ENCODE data around the gene BAHCC1. TPM values are rescaled to one million over a fixed set of nuclear protein-coding genes. Genes with fewer than 3 reads are reported as not detected.
"Not testable (repeated sequence)": the region's sequence is repeated elsewhere in the genome, so short reads cannot be mapped to it uniquely, and the experiment has no call there.

BAHCC1 gene
- polyA plus RNA-seq, 2 donors, result 3.0 to 9.1 TPM

- not testable (repeated sequence) for H3K27me3 ChIP-seq (ENCODE audit: control insufficient read depth in 1 of 2, insufficient read depth in 2 of 2, low read length in 2 of 2); H3K36me3 ChIP-seq (ENCODE audit: control insufficient read depth in 2 of 2, insufficient read depth in 2 of 2, low read length in 1 of 2); H3K27ac ChIP-seq (ENCODE audit: low read depth in 2 of 2, low read length in 1 of 2); H3K9me3 ChIP-seq (ENCODE audit: control insufficient read depth in 2 of 2, insufficient read depth in 1 of 2, low read depth in 1 of 2, low read length in 1 of 2); H3K4me1 ChIP-seq (ENCODE audit: control insufficient read depth in 2 of 2, insufficient read depth in 2 of 2, low read length in 1 of 2); H3K4me3 ChIP-seq (ENCODE audit: low read depth in 1 of 2, low read length in 2 of 2)
- 90 to 91% methylated on average over 10 to 38 of the region's 38 CpGs for WGBS, 2 donors
These were observed 43.2 kb upstream of the BAHCC1 start for GRCh38 chr17:81352056-81352455.

- no peak overlapping the region for H3K27ac ChIP-seq (ENCODE audit: low read depth in 2 of 2, low read length in 1 of 2)
- peaks cover 5 to 6% of the 10 kb centered on the region in 2 donors for H3K4me1 ChIP-seq (ENCODE audit: control insufficient read depth in 2 of 2, insufficient read depth in 2 of 2, low read length in 1 of 2)
- H3K4me3 ChIP-seq (ENCODE audit: low read depth in 1 of 2, low read length in 2 of 2), result no peak overlapping the region
- 77 to 89% methylated on average over 14 of the region's 14 CpGs for WGBS, 2 donors
- H3K36me3 ChIP-seq (ENCODE audit: control insufficient read depth in 2 of 2, insufficient read depth in 2 of 2, low read length in 1 of 2), result no peaks in the 10 kb centered on the region
- H3K9me3 ChIP-seq (ENCODE audit: control insufficient read depth in 2 of 2, insufficient read depth in 1 of 2, low read depth in 1 of 2, low read length in 1 of 2), result no peaks in the 10 kb centered on the region
- no peaks in the 10 kb centered on the region for H3K27me3 ChIP-seq (ENCODE audit: control insufficient read depth in 1 of 2, insufficient read depth in 2 of 2, low read length in 2 of 2)
These were observed 40.9 kb upstream of the BAHCC1 start for GRCh38 chr17:81354252-81354953.

GRCh38 chr17:81354954-81355347 lies 40.3 kb upstream of the BAHCC1 start:
- 61 to 90% methylated on average over 9 of the region's 9 CpGs for WGBS, 2 donors
- H3K9me3 ChIP-seq (ENCODE audit: control insufficient read depth in 2 of 2, insufficient read depth in 1 of 2, low read depth in 1 of 2, low read length in 1 of 2), result no peaks in the 10 kb centered on the region
- no peak overlapping the region for H3K27ac ChIP-seq (ENCODE audit: low read depth in 2 of 2, low read length in 1 of 2)
- peaks cover 5% of the 10 kb centered on the region in 2 donors for H3K4me1 ChIP-seq (ENCODE audit: control insufficient read depth in 2 of 2, insufficient read depth in 2 of 2, low read length in 1 of 2)
- H3K27me3 ChIP-seq (ENCODE audit: control insufficient read depth in 1 of 2, insufficient read depth in 2 of 2, low read length in 2 of 2), result no peaks in the 10 kb centered on the region
- H3K36me3 ChIP-seq (ENCODE audit: control insufficient read depth in 2 of 2, insufficient read depth in 2 of 2, low read length in 1 of 2), result no peaks in the 10 kb centered on the region
- H3K4me3 ChIP-seq (ENCODE audit: low read depth in 1 of 2, low read length in 2 of 2), result no peak overlapping the region

- H3K27ac ChIP-seq (ENCODE audit: low read depth in 2 of 2, low read length in 1 of 2), result no peak overlapping the region
- no peak overlapping the region for H3K4me3 ChIP-seq (ENCODE audit: low read depth in 1 of 2, low read length in 2 of 2)
- 72 to 78% methylated on average over 8 of the region's 8 CpGs for WGBS, 2 donors
- H3K27me3 ChIP-seq (ENCODE audit: control insufficient read depth in 1 of 2, insufficient read depth in 2 of 2, low read length in 2 of 2), result no peaks in the 10 kb centered on the region
- no peaks in the 10 kb centered on the region for H3K9me3 ChIP-seq (ENCODE audit: control insufficient read depth in 2 of 2, insufficient read depth in 1 of 2, low read depth in 1 of 2, low read length in 1 of 2)
- no peaks in the 10 kb centered on the region for H3K36me3 ChIP-seq (ENCODE audit: control insufficient read depth in 2 of 2, insufficient read depth in 2 of 2, low read length in 1 of 2)
- H3K4me1 ChIP-seq (ENCODE audit: control insufficient read depth in 2 of 2, insufficient read depth in 2 of 2, low read length in 1 of 2), result peaks cover 0 to 5% of the 10 kb centered on the region in 2 donors
These were observed 36.0 kb upstream of the BAHCC1 start for GRCh38 chr17:81359218-81359617.

- H3K36me3 ChIP-seq (ENCODE audit: control insufficient read depth in 2 of 2, insufficient read depth in 2 of 2, low read length in 1 of 2); H3K9me3 ChIP-seq (ENCODE audit: control insufficient read depth in 2 of 2, insufficient read depth in 1 of 2, low read depth in 1 of 2, low read length in 1 of 2); H3K4me3 ChIP-seq (ENCODE audit: low read depth in 1 of 2, low read length in 2 of 2); H3K27me3 ChIP-seq (ENCODE audit: control insufficient read depth in 1 of 2, insufficient read depth in 2 of 2, low read length in 2 of 2); H3K27ac ChIP-seq (ENCODE audit: low read depth in 2 of 2, low read length in 1 of 2): not testable (repeated sequence)
- WGBS, 2 donors, result 62 to 69% methylated on average over 7 of the region's 7 CpGs
- H3K4me1 ChIP-seq (ENCODE audit: control insufficient read depth in 2 of 2, insufficient read depth in 2 of 2, low read length in 1 of 2), result peaks cover 2 to 18% of the 10 kb centered on the region in 2 donors
These were observed 33.3 kb upstream of the BAHCC1 start for GRCh38 chr17:81362001-81362400.

GRCh38 chr17:81364278-81365147 lies 30.7 kb upstream of the BAHCC1 start:
- no peaks in the 10 kb centered on the region for H3K27me3 ChIP-seq (ENCODE audit: control insufficient read depth in 1 of 2, insufficient read depth in 2 of 2, low read length in 2 of 2)
- no peak overlapping the region for H3K4me3 ChIP-seq (ENCODE audit: low read depth in 1 of 2, low read length in 2 of 2)
- WGBS, 2 donors, result 63 to 66% methylated on average over 26 of the region's 26 CpGs

GRCh38 chr17:81365148-81365600 lies 30.1 kb upstream of the BAHCC1 start:
- H3K4me3 ChIP-seq (ENCODE audit: low read depth in 1 of 2, low read length in 2 of 2), result peak overlapping the region; percentile 5 to 13
- H3K36me3 ChIP-seq (ENCODE audit: control insufficient read depth in 2 of 2, insufficient read depth in 2 of 2, low read length in 1 of 2), result no peaks in the 10 kb centered on the region
- H3K27ac ChIP-seq (ENCODE audit: low read depth in 2 of 2, low read length in 1 of 2), result peak overlapping the region; percentile 92 to 93
- H3K4me1 ChIP-seq (ENCODE audit: control insufficient read depth in 2 of 2, insufficient read depth in 2 of 2, low read length in 1 of 2), result peaks cover 2 to 18% of the 10 kb centered on the region in 2 donors
- H3K9me3 ChIP-seq (ENCODE audit: control insufficient read depth in 2 of 2, insufficient read depth in 1 of 2, low read depth in 1 of 2, low read length in 1 of 2), result no peaks in the 10 kb centered on the region
- 16 to 20% methylated on average over 22 of the region's 22 CpGs for WGBS, 2 donors
- H3K27me3 ChIP-seq (ENCODE audit: control insufficient read depth in 1 of 2, insufficient read depth in 2 of 2, low read length in 2 of 2), result no peaks in the 10 kb centered on the region

More at GRCh38 chr17:81364278-81365147, 30.7 kb upstream of the BAHCC1 start:
- Histone ChIP-seq H3K4me1 (ENCODE audit: control insufficient read depth in 2 of 2, insufficient read depth in 2 of 2, low read length in 1 of 2) (peaks cover 2 to 18% of the 10 kb centered on the region in 2 donors), H3K36me3 (ENCODE audit: control insufficient read depth in 2 of 2, insufficient read depth in 2 of 2, low read length in 1 of 2) (no peaks in the 10 kb centered on the region), H3K9me3 (ENCODE audit: control insufficient read depth in 2 of 2, insufficient read depth in 1 of 2, low read depth in 1 of 2, low read length in 1 of 2) (no peaks in the 10 kb centered on the region), H3K27ac (ENCODE audit: low read depth in 2 of 2, low read length in 1 of 2) (peak overlapping the region; percentile 67 to 93)

GRCh38 chr17:81365601-81366585 lies 29.4 kb upstream of the BAHCC1 start:
- WGBS, 2 donors, result 21 to 22% methylated on average over 30 of the region's 30 CpGs
- no peaks in the 10 kb centered on the region for H3K27me3 ChIP-seq (ENCODE audit: control insufficient read depth in 1 of 2, insufficient read depth in 2 of 2, low read length in 2 of 2)
- peaks cover 2 to 18% of the 10 kb centered on the region in 2 donors for H3K4me1 ChIP-seq (ENCODE audit: control insufficient read depth in 2 of 2, insufficient read depth in 2 of 2, low read length in 1 of 2)
- peak overlapping the region; percentile 92 to 93 for H3K27ac ChIP-seq (ENCODE audit: low read depth in 2 of 2, low read length in 1 of 2)
- H3K36me3 ChIP-seq (ENCODE audit: control insufficient read depth in 2 of 2, insufficient read depth in 2 of 2, low read length in 1 of 2), result no peaks in the 10 kb centered on the region
- peak overlapping the region; percentile 5 to 24 for H3K4me3 ChIP-seq (ENCODE audit: low read depth in 1 of 2, low read length in 2 of 2)
- H3K9me3 ChIP-seq (ENCODE audit: control insufficient read depth in 2 of 2, insufficient read depth in 1 of 2, low read depth in 1 of 2, low read length in 1 of 2), result no peaks in the 10 kb centered on the region

GRCh38 chr17:81366648-81367047 lies 28.6 kb upstream of the BAHCC1 start:
- H3K9me3 ChIP-seq (ENCODE audit: control insufficient read depth in 2 of 2, insufficient read depth in 1 of 2, low read depth in 1 of 2, low read length in 1 of 2), result no peaks in the 10 kb centered on the region
- peaks cover 2 to 18% of the 10 kb centered on the region in 2 donors for H3K4me1 ChIP-seq (ENCODE audit: control insufficient read depth in 2 of 2, insufficient read depth in 2 of 2, low read length in 1 of 2)
- H3K27ac ChIP-seq (ENCODE audit: low read depth in 2 of 2, low read length in 1 of 2), result peak overlapping the region in 1 of 2 donors; percentile 50
- H3K4me3 ChIP-seq (ENCODE audit: low read depth in 1 of 2, low read length in 2 of 2), result no peak overlapping the region
- no peaks in the 10 kb centered on the region for H3K27me3 ChIP-seq (ENCODE audit: control insufficient read depth in 1 of 2, insufficient read depth in 2 of 2, low read length in 2 of 2)
- H3K36me3 ChIP-seq (ENCODE audit: control insufficient read depth in 2 of 2, insufficient read depth in 2 of 2, low read length in 1 of 2), result no peaks in the 10 kb centered on the region
- WGBS, 2 donors, result 88 to 91% methylated on average over 11 of the region's 11 CpGs
